ENCODE results near the gene VPS52. TPM values are rescaled to one million over a fixed set of nuclear protein-coding genes. Genes with fewer than 3 reads are reported as not detected.

Gene VPS52
- total RNA-seq, 1 experiment from 2014 or later: 58.2 TPM

DNA sequence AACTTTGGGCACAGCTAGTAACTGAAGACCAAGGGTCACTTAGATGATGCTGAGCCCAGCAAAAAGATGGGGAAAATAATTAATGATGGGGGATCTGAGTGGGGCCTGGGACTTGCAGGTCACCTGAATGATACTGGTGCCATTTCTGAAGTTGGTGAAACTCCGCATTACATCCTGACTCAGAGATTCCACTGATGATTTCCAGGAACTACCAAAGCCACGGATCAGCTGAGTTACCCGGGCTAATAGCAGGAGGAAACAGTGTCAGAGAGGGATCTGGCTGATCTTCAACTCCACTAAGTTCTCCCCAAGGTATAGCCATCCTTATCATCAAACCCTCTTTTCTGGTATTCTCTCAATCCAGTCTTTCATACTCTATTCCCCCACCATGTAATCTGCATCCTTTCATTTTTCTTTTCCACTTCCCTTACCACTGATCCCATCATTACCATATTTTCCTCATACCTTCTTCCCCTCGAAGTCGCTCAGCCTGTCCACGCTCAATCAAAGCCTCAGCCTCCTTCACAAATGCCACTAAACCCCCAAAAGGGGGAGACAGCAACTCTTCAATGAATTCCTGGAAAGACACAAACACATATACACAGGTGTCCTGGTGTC is 20.2 kb downstream of the VPS52 start:
- H3K79me2 ChIP-seq (ENCODE audit: insufficient read depth, low read length): no peaks in the 10 kb centered on the region
- ATAC-seq: no peak
- no peaks in the 10 kb centered on the region for H3K9me2 ChIP-seq (ENCODE audit: insufficient read depth)
- ChIA-PET CTCF (no interaction called here), POLR2A (interaction anchor here (3.7 to 4.0 kb wide), 2 partner anchors 10 to 20 kb away, joined by 19 to 24 read pairs; partner anchors contain the start of genes RPS18 and VPS52), RAD21 (ENCODE audit: low non-redundant PET in 1 of 2, low total read pairs in 2 of 2, uncharacterized antibody in 2 of 2, unreplicated experiment in 2 of 2) (no interaction called here)
- H3K27ac ChIP-seq (ENCODE audit: low read depth, low read length): no peak overlapping the region
- no peaks in the 10 kb centered on the region for H4K20me1 ChIP-seq (ENCODE audit: insufficient read depth)
- no peaks in the 10 kb centered on the region for H3K27me3 ChIP-seq (ENCODE audit: insufficient read depth, low read length)
- no peak for TF ChIP-seq EGR1 (IDR thresholded peaks at IDR 0.05; ENCODE audit: low read depth)
- no peak for TF ChIP-seq EZH2phosphoT487 (IDR thresholded peaks at IDR 0.05; ENCODE audit: borderline replicate concordance)
- TF ChIP-seq RAD21 (IDR thresholded peaks at IDR 0.05; ENCODE audit: low read depth): peak; percentile 16; the same call in 1 of the 2 replicates
- no peak overlapping the region for H3K4me3 ChIP-seq (replicated peaks in 1 of 2; ENCODE audit: low read depth in 1 of 2, low read length in 2 of 2)
- no peak overlapping the region for H2AFZ ChIP-seq (ENCODE audit: low read depth, low read length, poor library complexity, severe bottlenecking)
- H3K9me3 ChIP-seq (ENCODE audit: control insufficient read depth in 1 of 2, insufficient read depth in 1 of 2, low read depth in 1 of 2, low read length in 2 of 2): no peaks in the 10 kb centered on the region
- BruUV-seq (replicated peaks): no TSS peak
- no peaks in the 10 kb centered on the region for H3K36me3 ChIP-seq (ENCODE audit: control insufficient read depth in 1 of 2, insufficient read depth in 2 of 2, low read length in 2 of 2)
- H3K4me2 ChIP-seq (ENCODE audit: low read length): no peak overlapping the region
- DNase-seq (ENCODE audit: low read depth, low spot score): no peak
- H3K9ac ChIP-seq (ENCODE audit: low read length): no peak overlapping the region
- intact Hi-C loops (cut with micrococcal nuclease): no loop called here
- H3K4me1 ChIP-seq (ENCODE audit: control insufficient read depth in 1 of 2, insufficient read depth in 2 of 2, low read length in 2 of 2): peaks cover 24 to 53% of the 10 kb centered on the region in 2 experiments

DNA sequence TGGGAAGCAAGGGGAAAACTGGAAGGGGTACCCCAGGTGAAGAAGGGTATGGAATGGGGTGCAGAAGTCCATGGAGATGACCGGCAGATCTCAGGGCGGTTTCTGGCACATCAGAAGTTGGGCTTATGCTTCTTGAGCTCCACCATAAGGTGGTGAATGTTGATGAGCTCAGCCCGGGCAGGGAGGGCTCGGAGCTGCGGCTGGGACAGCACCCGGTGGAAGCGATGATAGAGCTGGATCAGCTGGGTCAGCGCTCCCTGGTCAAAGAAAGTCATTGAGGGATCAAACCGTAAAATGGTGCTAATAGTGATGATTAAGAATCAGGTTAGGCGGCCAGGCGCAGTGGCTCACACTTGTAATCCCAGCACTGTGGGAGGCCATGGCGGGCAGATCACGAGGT is 20.9 kb downstream of the VPS52 start:
- Histone ChIP-seq H3K4me3 (replicated peaks in 1 of 2; ENCODE audit: low read depth in 1 of 2, low read length in 2 of 2) (peak overlapping the region; percentile 74 to 85; a peak in 3 of 4 replicates), H3K36me3 (ENCODE audit: control insufficient read depth in 1 of 2, insufficient read depth in 2 of 2, low read length in 2 of 2) (no peaks in the 10 kb centered on the region), H4K20me1 (ENCODE audit: insufficient read depth) (no peaks in the 10 kb centered on the region), H3K4me2 (ENCODE audit: low read length) (peak overlapping the region; percentile 99), H3K9me3 (ENCODE audit: control insufficient read depth in 1 of 2, insufficient read depth in 1 of 2, low read depth in 1 of 2, low read length in 2 of 2) (no peaks in the 10 kb centered on the region), H3K27me3 (ENCODE audit: insufficient read depth, low read length) (no peaks in the 10 kb centered on the region), H2AFZ (ENCODE audit: low read depth, low read length, poor library complexity, severe bottlenecking) (no peak overlapping the region), H3K27ac (ENCODE audit: low read depth, low read length) (peak overlapping the region; percentile 90), H3K79me2 (ENCODE audit: insufficient read depth, low read length) (no peaks in the 10 kb centered on the region), H3K9ac (ENCODE audit: low read length) (peak overlapping the region; percentile 88), H3K4me1 (ENCODE audit: control insufficient read depth in 1 of 2, insufficient read depth in 2 of 2, low read length in 2 of 2) (peaks cover 20 to 45% of the 10 kb centered on the region in 2 experiments), H3K9me2 (ENCODE audit: insufficient read depth) (no peaks in the 10 kb centered on the region)
- ChIA-PET POLR2A (interaction anchor here (0.8 to 4.0 kb wide), 3 partner anchors 8 to 21 kb away, joined by 4 to 24 read pairs (median 19); partner anchors contain the start of genes RPS18 and VPS52), RAD21 (ENCODE audit: low non-redundant PET in 1 of 2, low total read pairs in 2 of 2, uncharacterized antibody in 2 of 2, unreplicated experiment in 2 of 2) (no interaction called here), CTCF (no interaction called here)
- intact Hi-C loops (cut with micrococcal nuclease): no loop called here
- BruUV-seq (replicated peaks): no TSS peak
- no peak for DNase-seq (ENCODE audit: low read depth, low spot score)
- ATAC-seq: no peak
- TF ChIP-seq ZNF274 (IDR thresholded peaks at IDR 0.05; ENCODE audit: low read depth, low read length) (no peak), SP1 (IDR thresholded peaks at IDR 0.05; ENCODE audit: low read depth) (no peak), SRF (IDR thresholded peaks at IDR 0.05; ENCODE audit: low read depth) (no peak), TCF7L2 (IDR thresholded peaks at IDR 0.05; ENCODE audit: borderline replicate concordance, extremely low read depth, insufficient read depth, insufficient read length) (no peak), CEBPB (IDR thresholded peaks at IDR 0.05; ENCODE audit: low read depth) (no peak), JUND (IDR thresholded peaks at IDR 0.05) (no peak), FOSL1 (IDR thresholded peaks at IDR 0.05; ENCODE audit: low read depth) (no peak), ZFX (IDR thresholded peaks at IDR 0.05) (no peak), POLR2A (IDR thresholded peaks at IDR 0.05; ENCODE audit: borderline replicate concordance, extremely low read depth, insufficient read depth, insufficient read length) (no peak), ELF1 (IDR thresholded peaks at IDR 0.05; ENCODE audit: borderline replicate concordance, low read depth) (no peak)
- TF ChIP-seq, protein P1, sequence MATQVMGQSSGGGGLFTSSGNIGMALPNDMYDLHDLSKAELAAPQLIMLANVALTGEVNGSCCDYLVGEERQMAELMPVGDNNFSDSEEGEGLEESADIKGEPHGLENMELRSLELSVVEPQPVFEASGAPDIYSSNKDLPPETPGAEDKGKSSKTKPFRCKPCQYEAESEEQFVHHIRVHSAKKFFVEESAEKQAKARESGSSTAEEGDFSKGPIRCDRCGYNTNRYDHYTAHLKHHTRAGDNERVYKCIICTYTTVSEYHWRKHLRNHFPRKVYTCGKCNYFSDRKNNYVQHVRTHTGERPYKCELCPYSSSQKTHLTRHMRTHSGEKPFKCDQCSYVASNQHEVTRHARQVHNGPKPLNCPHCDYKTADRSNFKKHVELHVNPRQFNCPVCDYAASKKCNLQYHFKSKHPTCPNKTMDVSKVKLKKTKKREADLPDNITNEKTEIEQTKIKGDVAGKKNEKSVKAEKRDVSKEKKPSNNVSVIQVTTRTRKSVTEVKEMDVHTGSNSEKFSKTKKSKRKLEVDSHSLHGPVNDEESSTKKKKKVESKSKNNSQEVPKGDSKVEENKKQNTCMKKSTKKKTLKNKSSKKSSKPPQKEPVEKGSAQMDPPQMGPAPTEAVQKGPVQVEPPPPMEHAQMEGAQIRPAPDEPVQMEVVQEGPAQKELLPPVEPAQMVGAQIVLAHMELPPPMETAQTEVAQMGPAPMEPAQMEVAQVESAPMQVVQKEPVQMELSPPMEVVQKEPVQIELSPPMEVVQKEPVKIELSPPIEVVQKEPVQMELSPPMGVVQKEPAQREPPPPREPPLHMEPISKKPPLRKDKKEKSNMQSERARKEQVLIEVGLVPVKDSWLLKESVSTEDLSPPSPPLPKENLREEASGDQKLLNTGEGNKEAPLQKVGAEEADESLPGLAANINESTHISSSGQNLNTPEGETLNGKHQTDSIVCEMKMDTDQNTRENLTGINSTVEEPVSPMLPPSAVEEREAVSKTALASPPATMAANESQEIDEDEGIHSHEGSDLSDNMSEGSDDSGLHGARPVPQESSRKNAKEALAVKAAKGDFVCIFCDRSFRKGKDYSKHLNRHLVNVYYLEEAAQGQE (IDR thresholded peaks at IDR 0.05; ENCODE audit: low read depth): no peak
- TF ChIP-seq, protein P2, sequence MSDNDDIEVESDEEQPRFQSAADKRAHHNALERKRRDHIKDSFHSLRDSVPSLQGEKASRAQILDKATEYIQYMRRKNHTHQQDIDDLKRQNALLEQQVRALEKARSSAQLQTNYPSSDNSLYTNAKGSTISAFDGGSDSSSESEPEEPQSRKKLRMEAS (IDR thresholded peaks at IDR 0.05): no peak
- TF ChIP-seq, protein P3, sequence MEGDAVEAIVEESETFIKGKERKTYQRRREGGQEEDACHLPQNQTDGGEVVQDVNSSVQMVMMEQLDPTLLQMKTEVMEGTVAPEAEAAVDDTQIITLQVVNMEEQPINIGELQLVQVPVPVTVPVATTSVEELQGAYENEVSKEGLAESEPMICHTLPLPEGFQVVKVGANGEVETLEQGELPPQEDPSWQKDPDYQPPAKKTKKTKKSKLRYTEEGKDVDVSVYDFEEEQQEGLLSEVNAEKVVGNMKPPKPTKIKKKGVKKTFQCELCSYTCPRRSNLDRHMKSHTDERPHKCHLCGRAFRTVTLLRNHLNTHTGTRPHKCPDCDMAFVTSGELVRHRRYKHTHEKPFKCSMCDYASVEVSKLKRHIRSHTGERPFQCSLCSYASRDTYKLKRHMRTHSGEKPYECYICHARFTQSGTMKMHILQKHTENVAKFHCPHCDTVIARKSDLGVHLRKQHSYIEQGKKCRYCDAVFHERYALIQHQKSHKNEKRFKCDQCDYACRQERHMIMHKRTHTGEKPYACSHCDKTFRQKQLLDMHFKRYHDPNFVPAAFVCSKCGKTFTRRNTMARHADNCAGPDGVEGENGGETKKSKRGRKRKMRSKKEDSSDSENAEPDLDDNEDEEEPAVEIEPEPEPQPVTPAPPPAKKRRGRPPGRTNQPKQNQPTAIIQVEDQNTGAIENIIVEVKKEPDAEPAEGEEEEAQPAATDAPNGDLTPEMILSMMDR (IDR thresholded peaks at IDR 0.05 in 2 of 3, conservative IDR thresholded peaks at IDR 0.05 in 1 of 3; ENCODE audit: borderline replicate concordance in 1 of 3, insufficient read depth in 1 of 3, low read depth in 2 of 3, low read length in 2 of 3): no peak

Data from HCT116 (cell line).